ENCODE data around the gene TRAK1.

TRAK1 gene

GRCh38 chr3:42265059-42265991, 174.2 kb downstream of the TRAK1 start:
- in situ Hi-C loops (cut with MboI; ENCODE audit: low sequenced_read_pairs): no loop called here

- in situ Hi-C loops (cut with MboI; ENCODE audit: low sequenced_read_pairs): no loop called here
Measured at GRCh38 chr3:42266085-42266484, 174.9 kb downstream of the TRAK1 start, which contains the start of gene CCK. Gene CCK, minus strand, starts transcription at chr3:42266185. Its CDS starts 2,555 bp downstream, at chr3:42263630.

DNA sequence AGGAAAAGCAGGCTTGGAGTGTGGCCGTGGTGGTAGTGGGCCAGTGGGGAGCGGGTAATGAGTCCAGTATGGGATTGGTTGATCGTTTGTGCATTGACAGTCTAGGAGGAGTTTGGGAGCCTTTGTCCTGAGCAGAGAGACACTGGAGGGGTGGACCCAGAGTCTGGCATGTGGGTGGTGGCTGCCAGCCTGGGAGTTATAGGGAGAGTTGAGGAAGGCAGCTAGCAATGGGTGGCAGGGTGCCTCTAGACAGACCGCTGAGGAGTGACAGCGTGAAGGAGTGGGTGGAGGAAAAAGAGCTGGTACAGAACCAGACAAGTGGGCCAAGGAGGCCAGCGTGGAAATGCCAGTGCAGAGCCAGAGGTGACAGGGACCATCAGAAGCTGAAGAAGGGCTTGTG, 176.7 kb downstream of the TRAK1 start:
- in situ Hi-C loops (cut with MboI; ENCODE audit: low sequenced_read_pairs): no loop called here

- in situ Hi-C loops (cut with MboI; ENCODE audit: low sequenced_read_pairs): no loop called here
Measured at GRCh38 chr3:42269647-42270046, 178.5 kb downstream of the TRAK1 start.

DNA sequence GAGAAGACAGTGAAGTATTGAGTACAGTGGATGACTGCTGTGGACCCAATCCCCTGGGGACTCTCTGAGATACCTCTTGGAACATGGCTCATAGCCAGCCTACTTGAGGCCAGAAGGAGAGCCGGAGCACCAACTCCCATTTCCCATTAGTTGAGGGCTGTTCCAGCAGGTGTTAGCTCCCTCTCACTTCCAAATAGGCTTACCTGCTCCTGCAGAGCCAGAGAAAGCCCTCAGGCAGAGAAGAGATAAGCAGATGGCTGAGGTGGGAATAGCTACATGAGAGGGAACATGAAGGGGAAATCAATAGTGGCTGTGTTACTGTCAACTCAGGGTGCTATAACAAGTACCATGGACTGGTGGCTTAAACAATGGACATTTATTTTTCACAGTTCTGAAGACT, 179.4 kb downstream of the TRAK1 start:
- in situ Hi-C loops (cut with MboI; ENCODE audit: low sequenced_read_pairs): no loop called here

DNA sequence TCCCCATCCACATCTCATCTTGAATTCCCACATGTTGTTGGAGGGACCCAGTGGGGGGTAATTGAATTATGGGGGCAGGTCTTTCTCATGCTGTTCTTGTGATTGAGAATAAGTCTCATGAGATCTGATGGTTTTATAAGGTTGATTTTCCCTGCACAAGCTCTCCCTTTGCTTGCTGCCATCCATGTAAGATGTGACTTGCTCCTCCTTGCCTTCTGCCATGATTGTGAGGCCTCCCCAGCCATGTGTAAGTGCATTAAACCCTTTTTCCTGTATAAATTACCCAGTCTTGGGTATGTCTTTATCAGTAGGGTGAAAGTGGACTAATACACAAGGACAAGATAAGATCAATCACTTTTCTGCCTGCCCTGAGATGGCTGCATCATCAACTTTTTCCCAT, 180.6 kb downstream of the TRAK1 start:
- in situ Hi-C loops (cut with MboI; ENCODE audit: low sequenced_read_pairs): no loop called here

DNA sequence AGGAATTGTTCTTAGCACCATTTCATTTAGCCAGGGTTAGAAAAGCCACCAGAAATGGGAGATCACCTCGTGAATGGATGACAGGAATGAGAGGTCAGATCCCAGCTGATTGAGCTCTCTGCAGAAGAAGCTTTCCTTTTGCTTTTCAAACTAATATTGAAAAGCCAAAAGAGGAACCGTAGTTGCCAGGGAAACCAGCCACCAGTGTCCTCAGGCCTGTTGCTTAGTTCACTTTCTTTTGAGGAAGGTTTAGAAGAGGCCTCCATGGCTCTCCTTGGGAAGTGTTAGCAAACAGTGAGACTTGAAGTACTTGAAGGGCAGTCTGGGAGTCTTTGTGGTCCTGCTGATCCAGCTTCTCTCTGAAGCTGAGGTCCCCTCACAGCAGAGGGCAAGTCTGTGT, 182.2 kb downstream of the TRAK1 start:
- in situ Hi-C loops (cut with MboI; ENCODE audit: low sequenced_read_pairs): no loop called here

GRCh38 chr3:42274266-42274665, 183.1 kb downstream of the TRAK1 start:
- in situ Hi-C loops (cut with MboI; ENCODE audit: low sequenced_read_pairs): no loop called here

DNA sequence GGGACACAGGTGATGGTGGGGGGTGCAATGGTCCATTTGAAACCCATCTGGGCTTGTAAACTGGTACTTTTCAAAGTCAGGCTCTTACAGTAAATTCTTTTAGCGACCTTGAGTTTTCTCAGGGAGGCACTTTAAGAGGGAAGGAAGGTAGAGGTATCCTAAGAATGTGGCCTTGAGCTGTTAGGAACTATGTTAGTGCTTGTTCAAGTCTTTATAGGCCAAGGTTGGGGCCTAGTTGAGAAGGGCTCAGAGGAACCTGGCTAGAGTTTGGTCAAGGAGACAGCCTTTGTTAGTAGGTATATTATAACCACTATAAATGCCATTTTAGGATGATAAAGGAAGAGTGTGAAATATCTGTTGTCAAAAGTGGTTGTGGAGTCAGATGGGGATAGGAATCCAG, 184.1 kb downstream of the TRAK1 start:
- in situ Hi-C loops (cut with MboI; ENCODE audit: low sequenced_read_pairs): no loop called here

Measured in HL-60/S4 (cell line).